Activated CD4-positive, alpha-beta memory T cell treated with anti-CD3 and anti-CD28 coated beads for 36 hours (primary cell): Measurements from ENCODE around the gene GPRIN2. TPM values are rescaled to one million over a fixed set of nuclear protein-coding genes. Genes with fewer than 3 reads are reported as not detected.
"Not testable (repeated sequence)": the region's sequence is repeated elsewhere in the genome, so short reads cannot be mapped to it uniquely, and the experiment has no call there.

Experiments used
- CTCF ChIA-PET: fragments of 350-600 bp; sonication (Branson Sonifier 250); formaldehyde crosslinking; loops from one replicate; lab custom pipeline; 2021; ENCODE audit warnings: antibody characterized with exemption, inconsistent platforms; lab: Charles Lee
- POLR2A ChIA-PET: fragments of 350-600 bp; sonication (Branson Sonifier 250); formaldehyde crosslinking; loops from one replicate; lab custom pipeline; 2021; ENCODE audit warnings: antibody characterized with exemption; lab: Charles Lee
- DNase-seq: peaks from one replicate; pipeline ENCODE4 v3.0.0-alpha.2; 2020
- H3K27ac Mint-ChIP-seq: one replicate; pipeline ENCODE4 v1.8.0; 2021; ENCODE audit warnings: mixed read lengths
- H3K27me3 Mint-ChIP-seq: one replicate; pipeline ENCODE4 v1.8.0; 2021; ENCODE audit warnings: mixed read lengths
- H3K36me3 Mint-ChIP-seq: one replicate; pipeline ENCODE4 v1.8.0; 2021; ENCODE audit warnings: mixed read lengths
- H3K4me1 Mint-ChIP-seq: one replicate; pipeline ENCODE4 v1.8.0; 2021; ENCODE audit warnings: low read depth, mixed read lengths
- H3K4me3 Mint-ChIP-seq: one replicate; pipeline ENCODE4 v1.8.0; 2021; ENCODE audit warnings: mild to moderate bottlenecking, mixed read lengths
- H3K9me3 Mint-ChIP-seq: one replicate; pipeline ENCODE4 v1.8.0; 2021; ENCODE audit warnings: mixed read lengths
- intact Hi-C: fragments of 100-400 bp; cut with micrococcal nuclease; formaldehyde crosslinking; loops from one replicate; pipeline ENCODE4 v1.15.1; 2023
- total RNA-seq, 2 experiments: library from RNA; stranded (reverse); gene quantifications; one replicate each; pipeline ENCODE4 v1.2.3, GENCODE V29; 2021

Gene GPRIN2
- total RNA-seq, 2 experiments from 2014 or later = not detected

GRCh38 chr10:46536171-46536570, 20.3 kb downstream of the GPRIN2 start:
- intact Hi-C loops = no loop called here
- DNase-seq = no peak
- H3K9me3 Mint-ChIP-seq = no peaks in the 10 kb centered on the region
- H3K27me3 Mint-ChIP-seq = peaks cover 28% of the 10 kb centered on the region
- CTCF ChIA-PET = no interaction called here
- H3K27ac Mint-ChIP-seq = no peak overlapping the region
- no peaks in the 10 kb centered on the region for H3K4me1 Mint-ChIP-seq
- no peaks in the 10 kb centered on the region for H3K36me3 Mint-ChIP-seq
- no peak overlapping the region for H3K4me3 Mint-ChIP-seq
- POLR2A ChIA-PET = no interaction called here

- ChIA-PET POLR2A (no interaction called here), CTCF (no interaction called here)
- intact Hi-C loops = no loop called here
- H3K9me3 Mint-ChIP-seq = no peaks in the 10 kb centered on the region
- peaks cover 17% of the 10 kb centered on the region for H3K27me3 Mint-ChIP-seq
- no peak overlapping the region for H3K4me3 Mint-ChIP-seq
- no peak overlapping the region for H3K27ac Mint-ChIP-seq
- no peak for DNase-seq
- no peaks in the 10 kb centered on the region for H3K36me3 Mint-ChIP-seq
- H3K4me1 Mint-ChIP-seq = no peaks in the 10 kb centered on the region
These were observed 21.5 kb downstream of the GPRIN2 start for GRCh38 chr10:46534828-46535524.

DNA sequence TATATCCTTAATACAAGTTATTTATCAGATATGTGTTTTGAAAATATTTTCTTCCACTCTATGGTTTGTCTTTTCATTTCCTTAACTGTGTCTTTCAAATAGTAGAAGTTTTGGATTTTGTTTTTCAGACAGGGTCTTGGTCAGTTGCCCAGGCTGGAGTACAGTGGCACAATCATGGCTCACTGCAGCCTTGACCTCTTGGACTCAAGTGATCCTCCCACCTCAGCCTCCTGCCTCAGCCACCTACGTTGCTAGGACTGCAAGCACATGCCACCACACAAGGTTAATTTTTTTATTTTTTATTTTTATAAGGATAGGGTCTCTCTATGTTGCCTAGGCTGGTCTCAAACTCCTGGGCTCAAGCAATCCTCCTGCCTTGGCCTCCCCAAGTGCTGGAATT, 24.2 kb downstream of the GPRIN2 start:
- H3K27me3 Mint-ChIP-seq, H3K27ac Mint-ChIP-seq, H3K36me3 Mint-ChIP-seq, H3K4me1 Mint-ChIP-seq, intact Hi-C loops, DNase-seq, H3K9me3 Mint-ChIP-seq, H3K4me3 Mint-ChIP-seq, CTCF ChIA-PET, POLR2A ChIA-PET: not testable (repeated sequence)

GRCh38 chr10:46530249-46531186, 25.9 kb downstream of the GPRIN2 start:
- H3K27ac Mint-ChIP-seq = no peak overlapping the region
- DNase-seq = peak; percentile 4
- intact Hi-C loops = no loop called here
- H3K4me1 Mint-ChIP-seq = no peaks in the 10 kb centered on the region
- H3K4me3 Mint-ChIP-seq = no peak overlapping the region
- POLR2A ChIA-PET = no interaction called here
- H3K36me3 Mint-ChIP-seq = no peaks in the 10 kb centered on the region
- no peaks in the 10 kb centered on the region for H3K9me3 Mint-ChIP-seq
- H3K27me3 Mint-ChIP-seq = no peaks in the 10 kb centered on the region
- CTCF ChIA-PET = interaction anchor here (0.6 to 1.2 kb wide), 2 partner anchors 10 to 13 kb away, joined by 3 read pairs; no protein-coding TSS in a partner anchor

- H3K27me3 Mint-ChIP-seq, intact Hi-C loops, H3K4me1 Mint-ChIP-seq, H3K4me3 Mint-ChIP-seq, H3K27ac Mint-ChIP-seq, POLR2A ChIA-PET, H3K36me3 Mint-ChIP-seq, DNase-seq, H3K9me3 Mint-ChIP-seq: not testable (repeated sequence)
- CTCF ChIA-PET = interaction anchor here (1.2 kb wide), 1 partner anchor 11 kb away, joined by 3 read pairs; no protein-coding TSS in a partner anchor
These were observed 26.7 kb downstream of the GPRIN2 start for GRCh38 chr10:46529742-46530141.

GRCh38 chr10:46528675-46529615, 27.5 kb downstream of the GPRIN2 start:
- Mint-ChIP-seq H3K9me3 (no peaks in the 10 kb centered on the region), H3K36me3 (no peaks in the 10 kb centered on the region), H3K27ac (no peak overlapping the region), H3K4me3 (no peak overlapping the region), H3K27me3 (no peaks in the 10 kb centered on the region), H3K4me1 (no peaks in the 10 kb centered on the region)
- peak; percentile 10 for DNase-seq
- CTCF ChIA-PET = no interaction called here
- POLR2A ChIA-PET = no interaction called here
- intact Hi-C loops = no loop called here

DNA sequence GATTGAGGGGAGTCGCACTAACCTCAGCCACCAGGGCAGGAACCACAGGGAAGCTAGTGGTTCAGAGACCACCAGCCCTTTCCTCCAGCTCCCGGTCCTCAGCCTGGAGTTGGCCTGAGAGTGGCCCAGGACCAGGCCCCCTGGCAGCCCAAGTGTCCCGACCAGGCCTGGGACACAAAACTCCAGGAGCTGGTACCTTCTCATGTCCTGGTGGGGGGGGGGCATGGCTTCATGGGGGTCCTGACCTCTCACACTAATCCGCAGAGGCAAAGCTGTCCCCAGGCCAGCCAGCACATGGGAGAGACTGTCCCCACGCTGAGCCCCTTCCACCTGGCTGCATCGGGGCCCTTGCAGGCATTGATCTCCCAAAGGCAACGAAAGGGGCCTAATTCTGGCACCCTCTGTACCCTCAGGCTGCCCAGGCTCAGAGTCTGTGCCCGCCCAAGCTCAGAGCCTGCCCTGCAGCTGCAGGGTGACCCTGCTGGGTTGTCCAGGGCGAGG, 28.2 kb downstream of the GPRIN2 start:
- CTCF ChIA-PET = no interaction called here
- no peaks in the 10 kb centered on the region for H3K4me1 Mint-ChIP-seq
- H3K36me3 Mint-ChIP-seq = no peaks in the 10 kb centered on the region
- peak; percentile 8 for DNase-seq
- intact Hi-C loops = no loop called here
- no peaks in the 10 kb centered on the region for H3K9me3 Mint-ChIP-seq
- no peak overlapping the region for H3K27ac Mint-ChIP-seq
- H3K4me3 Mint-ChIP-seq = no peak overlapping the region
- POLR2A ChIA-PET = no interaction called here
- no peaks in the 10 kb centered on the region for H3K27me3 Mint-ChIP-seq

GRCh38 chr10:46527241-46527811, 29.1 kb downstream of the GPRIN2 start:
- no peak overlapping the region for H3K4me3 Mint-ChIP-seq
- H3K4me1 Mint-ChIP-seq = no peaks in the 10 kb centered on the region
- POLR2A ChIA-PET = no interaction called here
- intact Hi-C loops = no loop called here
- CTCF ChIA-PET = no interaction called here
- no peak overlapping the region for H3K27ac Mint-ChIP-seq
- no peaks in the 10 kb centered on the region for H3K27me3 Mint-ChIP-seq
- no peaks in the 10 kb centered on the region for H3K36me3 Mint-ChIP-seq
- DNase-seq = peak; percentile 6
- no peaks in the 10 kb centered on the region for H3K9me3 Mint-ChIP-seq

GRCh38 chr10:46526682-46527038, 29.8 kb downstream of the GPRIN2 start:
- peak; percentile 8 for DNase-seq
- intact Hi-C loops = no loop called here

DNA sequence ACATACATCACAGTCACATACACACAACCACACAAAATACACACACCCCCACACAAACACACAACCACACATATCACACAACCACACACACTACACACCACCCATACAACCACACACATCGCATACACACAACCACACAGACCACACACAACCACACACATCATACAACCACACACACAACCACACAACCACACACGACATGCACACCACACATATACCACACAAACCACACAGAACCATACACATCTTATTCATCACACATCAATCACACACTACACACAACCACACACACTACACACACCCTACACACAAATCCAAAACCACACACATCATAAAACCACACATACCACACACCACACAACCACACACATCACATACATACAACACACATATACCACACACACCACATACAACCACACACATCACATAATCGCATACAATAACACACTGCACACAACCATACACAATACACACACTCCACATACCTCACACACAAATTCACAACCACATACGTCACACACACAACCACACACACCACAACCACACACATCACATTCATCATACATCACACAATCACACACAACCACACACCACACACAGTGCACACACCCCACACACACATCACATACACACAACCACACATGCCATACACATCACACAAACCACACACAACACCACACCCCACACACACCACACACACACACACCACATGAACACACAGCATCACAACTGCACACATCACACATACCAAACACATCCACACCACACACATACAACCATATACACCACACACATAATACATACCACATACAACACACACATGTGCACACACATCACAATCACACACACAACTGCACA, 30.4 kb downstream of the GPRIN2 start:
- CTCF ChIA-PET = no interaction called here
- intact Hi-C loops = no loop called here
- Mint-ChIP-seq H3K27ac (no peak overlapping the region), H3K9me3 (no peaks in the 10 kb centered on the region), H3K4me3 (no peak overlapping the region), H3K4me1 (no peaks in the 10 kb centered on the region), H3K27me3 (no peaks in the 10 kb centered on the region), H3K36me3 (no peaks in the 10 kb centered on the region)
- DNase-seq = peak; percentile 7
- POLR2A ChIA-PET = no interaction called here

More at GRCh38 chr10:46526682-46527038, 29.8 kb downstream of the GPRIN2 start:
- H3K27me3 Mint-ChIP-seq = no peaks in the 10 kb centered on the region
- H3K9me3 Mint-ChIP-seq = no peaks in the 10 kb centered on the region
- ChIA-PET CTCF (no interaction called here), POLR2A (no interaction called here)
- no peak overlapping the region for H3K4me3 Mint-ChIP-seq
- no peaks in the 10 kb centered on the region for H3K36me3 Mint-ChIP-seq
- no peaks in the 10 kb centered on the region for H3K4me1 Mint-ChIP-seq
- no peak overlapping the region for H3K27ac Mint-ChIP-seq
